Lower leg skin (tissue), 3 donors: ENCODE results near the gene BMP7.

ENCODE experiments used
- POLR2A ChIP-seq, 2 donors: fragments of 450-650 bp; IDR thresholded peaks; one replicate each; pipeline ENCODE4 v1.6.1; 2016 to 2017; ENCODE audit warnings: antibody characterized with exemption in 2 of 2, mild to moderate bottlenecking in 1 of 2, moderate library complexity in 1 of 2
- TF ChIP-seq, protein P1 (sequence below), 3 donors: fragments of 450-650 bp; IDR thresholded peaks; one replicate each; pipeline ENCODE4 v1.5.1; 2016; ENCODE audit warnings: antibody characterized with exemption in 3 of 3, mild to moderate bottlenecking in 3 of 3, moderate library complexity in 2 of 3

DNA sequence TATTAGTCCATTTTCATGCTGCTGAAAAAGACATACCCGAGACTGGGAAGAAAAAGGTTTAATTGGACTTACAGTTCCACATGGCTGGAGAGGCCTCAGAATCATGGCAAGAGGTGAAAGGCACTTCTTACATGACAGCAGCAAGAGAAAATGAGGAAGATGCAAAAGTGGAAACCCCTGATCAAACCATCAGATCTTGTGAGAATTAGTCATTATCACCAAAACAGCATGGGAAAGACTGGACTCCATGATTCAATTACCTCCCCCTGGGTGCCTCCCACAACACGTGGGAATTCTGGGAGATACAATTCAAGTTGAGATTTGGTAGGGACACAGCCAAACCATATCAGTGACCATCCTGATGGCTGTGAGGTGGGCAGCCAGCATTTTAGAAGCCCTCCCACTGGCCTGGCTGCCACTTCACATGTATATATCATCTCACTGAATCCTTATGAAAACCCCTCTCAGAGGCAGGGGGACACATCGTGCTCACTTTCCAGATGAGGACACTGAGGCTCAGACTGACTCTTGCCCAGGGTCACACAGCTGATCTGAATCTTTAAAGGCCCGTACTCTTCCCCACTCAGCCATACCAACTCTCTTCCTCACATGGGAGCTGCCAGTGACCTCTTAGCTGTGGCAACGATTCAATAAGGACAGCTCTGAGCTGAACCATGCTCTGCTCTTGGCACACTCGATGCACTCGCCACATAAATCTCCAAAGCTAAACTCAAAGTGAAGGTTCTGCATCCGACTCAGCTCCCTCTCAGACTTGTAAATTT is 25.7 kb downstream of the BMP7 start:
- TF ChIP-seq, protein P1, sequence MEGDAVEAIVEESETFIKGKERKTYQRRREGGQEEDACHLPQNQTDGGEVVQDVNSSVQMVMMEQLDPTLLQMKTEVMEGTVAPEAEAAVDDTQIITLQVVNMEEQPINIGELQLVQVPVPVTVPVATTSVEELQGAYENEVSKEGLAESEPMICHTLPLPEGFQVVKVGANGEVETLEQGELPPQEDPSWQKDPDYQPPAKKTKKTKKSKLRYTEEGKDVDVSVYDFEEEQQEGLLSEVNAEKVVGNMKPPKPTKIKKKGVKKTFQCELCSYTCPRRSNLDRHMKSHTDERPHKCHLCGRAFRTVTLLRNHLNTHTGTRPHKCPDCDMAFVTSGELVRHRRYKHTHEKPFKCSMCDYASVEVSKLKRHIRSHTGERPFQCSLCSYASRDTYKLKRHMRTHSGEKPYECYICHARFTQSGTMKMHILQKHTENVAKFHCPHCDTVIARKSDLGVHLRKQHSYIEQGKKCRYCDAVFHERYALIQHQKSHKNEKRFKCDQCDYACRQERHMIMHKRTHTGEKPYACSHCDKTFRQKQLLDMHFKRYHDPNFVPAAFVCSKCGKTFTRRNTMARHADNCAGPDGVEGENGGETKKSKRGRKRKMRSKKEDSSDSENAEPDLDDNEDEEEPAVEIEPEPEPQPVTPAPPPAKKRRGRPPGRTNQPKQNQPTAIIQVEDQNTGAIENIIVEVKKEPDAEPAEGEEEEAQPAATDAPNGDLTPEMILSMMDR (IDR thresholded peaks at IDR 0.05): no peak
- no peak for TF ChIP-seq POLR2A (IDR thresholded peaks at IDR 0.05)
